A549 (cell line): ENCODE measurements around the gene SPIRE2. TPM values are rescaled to one million over a fixed set of nuclear protein-coding genes. Genes with fewer than 3 reads are reported as not detected.

Experiments used
- ATAC-seq, 2 experiments: fragments of 200-7000 bp in 1 of 2; fragments of >200 bp in 1 of 2; cut with Nextera tagmentation in 1 of 2; cut with Tn5 transposase in 1 of 2; 3 replicates each; pipeline versions ENCODE4 v1.8.0 to v1.9.1; 2018 to 2020; ENCODE audit warnings: mild to moderate bottlenecking in 1 of 2, moderate library complexity in 1 of 2
- CTCF ChIA-PET: fragments of 300-600 bp; sonication (Branson Sonifier 250); formaldehyde crosslinking; extraction: SDS; loops from one replicate; lab custom pipeline; 2021; ENCODE audit warnings: antibody characterized with exemption, inconsistent platforms; lab: Yijun Ruan, JAX
- POLR2A ChIA-PET: fragments of 350-600 bp; formaldehyde crosslinking; extraction: SDS; loops from one replicate; lab custom pipeline; 2021; ENCODE audit warnings: antibody characterized with exemption, inconsistent platforms; lab: Yijun Ruan, JAX
- DNase-seq, 2 experiments: peaks; one replicate each; pipeline versions ENCODE4 v3.0.0 to v3.0.0-alpha.2; 2011 to 2016; ENCODE audit warnings: low read depth in 1 of 2, low spot score in 1 of 2
- FAIRE-seq: peaks from 2 replicates; lab custom pipeline; 2011; peaks lifted over from hg19 to GRCh38; lab: Jason Lieb, UNC
- H3K27ac ChIP-seq, 2 experiments: fragments of >200 bp; sonication (Bioruptor Twin); formaldehyde crosslinking; 3 replicates each; pipeline ENCODE4 v1.5.1; 2016 to 2017
- H3K4me1 ChIP-seq: fragments of >200 bp; sonication (Bioruptor Twin); formaldehyde crosslinking; 3 replicates; pipeline ENCODE4 v1.6.1; 2016
- H3K4me2 ChIP-seq: fragments of >200 bp; sonication (Bioruptor Twin); formaldehyde crosslinking; 3 replicates; pipeline ENCODE4 v1.6.1; 2016
- H3K4me3 ChIP-seq: fragments of >200 bp; sonication (Bioruptor Twin); formaldehyde crosslinking; 3 replicates; pipeline ENCODE4 v1.5.1; 2016
- H3K9me3 ChIP-seq: fragments of >200 bp; sonication (Bioruptor Twin); formaldehyde crosslinking; 3 replicates; pipeline ENCODE4 v1.6.1; 2016
- BHLHE40 ChIP-seq: IDR thresholded peaks from 2 replicates; pipeline ENCODE4 v1.6.1; 2012; ENCODE audit warnings: low read depth, low read length, inconsistent platforms
- CBX2 ChIP-seq: fragments of 200-600 bp; sonication (generic); IDR thresholded peaks from 2 replicates; pipeline ENCODE4 v1.6.1; 2016; ENCODE audit warnings: low read depth, mild to moderate bottlenecking, borderline replicate concordance
- CBX8 ChIP-seq: fragments of 200-600 bp; sonication (generic); IDR thresholded peaks from 2 replicates; pipeline ENCODE4 v1.6.1; 2016
- CEBPB ChIP-seq, 2 experiments: fragments of >200 bp in 1 of 2; sonication (Bioruptor Twin) in 1 of 2; formaldehyde crosslinking in 1 of 2; IDR thresholded peaks; 2 replicates each; pipeline ENCODE4 v1.6.1; 2012 to 2016
- CHD2 ChIP-seq: fragments of 150-350 bp; IDR thresholded peaks from 2 replicates; pipeline ENCODE4 v1.6.1; 2014; ENCODE audit warnings: low read length; ENCODE audit not compliant: partially characterized antibody
- CHD4 ChIP-seq: fragments of 200-600 bp; sonication (generic); IDR thresholded peaks from 2 replicates; pipeline ENCODE4 v1.6.1; 2016; ENCODE audit warnings: antibody characterized with exemption, mild to moderate bottlenecking, borderline replicate concordance
- CTCF ChIP-seq: fragments of >200 bp; sonication (Bioruptor Twin); formaldehyde crosslinking; IDR thresholded peaks from 3 replicates; pipeline ENCODE4 v1.5.1; 2016
- E2F6 ChIP-seq: IDR thresholded peaks from 2 replicates; pipeline ENCODE4 v1.6.1; 2012; ENCODE audit warnings: low read depth, borderline replicate concordance
- EHMT2 ChIP-seq: fragments of 200-600 bp; sonication (generic); IDR thresholded peaks from 2 replicates; pipeline ENCODE4 v1.6.1; 2016; ENCODE audit warnings: antibody characterized with exemption, low read depth, mild to moderate bottlenecking, moderate library complexity
- EP300 ChIP-seq, 2 experiments: fragments of >200 bp; sonication (Bioruptor Twin); formaldehyde crosslinking; IDR thresholded peaks; 2 replicates in 1 of 2; 3 replicates in 1 of 2; pipeline ENCODE4 v1.6.1; 2016 to 2017
- FOSB ChIP-seq: fragments of 250-450 bp; sonication (Bioruptor Pico); IDR thresholded peaks from 2 replicates; pipeline ENCODE4 v1.5.0; 2020; ENCODE audit warnings: mild to moderate bottlenecking, moderate library complexity
- HDAC2 ChIP-seq: fragments of 200-600 bp; sonication (generic); IDR thresholded peaks from 2 replicates; pipeline ENCODE4 v1.6.1; 2016
- HEYL ChIP-seq: fragments of 250-450 bp; sonication (Bioruptor Pico); IDR thresholded peaks from 2 replicates; pipeline ENCODE4 v1.8.0; 2021; ENCODE audit warnings: mild to moderate bottlenecking, moderate library complexity
- HMGXB4 ChIP-seq: fragments of 250-450 bp; sonication (Bioruptor Pico); IDR thresholded peaks from 2 replicates; pipeline ENCODE4 v1.5.0; 2021; ENCODE audit warnings: mild to moderate bottlenecking, moderate library complexity, borderline replicate concordance
- JUNB ChIP-seq: fragments of >200 bp; sonication (Bioruptor Twin); formaldehyde crosslinking; IDR thresholded peaks from 2 replicates; pipeline ENCODE4 v1.6.1; 2016
- KDM1A ChIP-seq: fragments of 200-600 bp; sonication (generic); IDR thresholded peaks from 2 replicates; pipeline ENCODE4 v1.6.1; 2016; ENCODE audit warnings: low read depth, mild to moderate bottlenecking
- KDM5A ChIP-seq: fragments of 200-600 bp; sonication (generic); IDR thresholded peaks from 2 replicates; pipeline ENCODE4 v1.6.1; 2016; ENCODE audit warnings: antibody characterized with exemption, mild to moderate bottlenecking
- MYC ChIP-seq: IDR thresholded peaks from 2 replicates; pipeline ENCODE4 v1.6.1; 2012; ENCODE audit warnings: mild to moderate bottlenecking, inconsistent platforms, low read length, improper control_type of control experiment, borderline replicate concordance
- NFE2L2 ChIP-seq: fragments of 150-350 bp; conservative IDR thresholded peaks from 2 replicates; pipeline ENCODE4 v1.6.1; 2014; ENCODE audit warnings: low read length
- NPAS2 ChIP-seq: fragments of 250-450 bp; sonication (Bioruptor Pico); IDR thresholded peaks from 2 replicates; pipeline ENCODE4 v1.8.0; 2022; ENCODE audit warnings: mild to moderate bottlenecking, moderate library complexity, borderline replicate concordance
- NR3C1 ChIP-seq: fragments of >200 bp; sonication (Bioruptor Twin); formaldehyde crosslinking; IDR thresholded peaks from 3 replicates; pipeline ENCODE4 v1.6.1; 2017
- PHF8 ChIP-seq: fragments of 200-600 bp; sonication (generic); IDR thresholded peaks from 2 replicates; pipeline ENCODE4 v1.6.1; 2016; ENCODE audit warnings: low read depth, mild to moderate bottlenecking, antibody characterized with exemption, moderate library complexity, borderline replicate concordance
- RAD21 ChIP-seq, 2 experiments: fragments of >200 bp in 1 of 2; sonication (Bioruptor Twin) in 1 of 2; formaldehyde crosslinking in 1 of 2; IDR thresholded peaks in 1 of 2; conservative IDR thresholded peaks in 1 of 2; 2 replicates in 1 of 2; 3 replicates in 1 of 2; pipeline ENCODE4 v1.6.1; 2012 to 2018; ENCODE audit warnings: inconsistent platforms in 1 of 2
- RCOR1 ChIP-seq: fragments of 150-350 bp; IDR thresholded peaks from 2 replicates; pipeline ENCODE4 v1.6.1; 2014; ENCODE audit warnings: antibody characterized with exemption, low read length, low read depth
- RFX5 ChIP-seq: fragments of 450-650 bp; IDR thresholded peaks from 2 replicates; pipeline ENCODE4 v1.7.1; 2014; ENCODE audit warnings: antibody characterized with exemption, mild to moderate bottlenecking, moderate library complexity
- RNF2 ChIP-seq: fragments of 200-600 bp; sonication (generic); IDR thresholded peaks from 2 replicates; pipeline ENCODE4 v1.6.1; 2016; ENCODE audit warnings: low read depth, mild to moderate bottlenecking, antibody characterized with exemption, moderate library complexity, borderline replicate concordance
- ZC3H11A ChIP-seq: fragments of 450-650 bp; IDR thresholded peaks from 2 replicates; pipeline ENCODE4 v1.6.1; 2014; ENCODE audit warnings: antibody characterized with exemption, mild to moderate bottlenecking
- ZFP36 ChIP-seq: fragments of 450-650 bp; IDR thresholded peaks from 2 replicates; pipeline ENCODE4 v1.6.1; 2014; ENCODE audit warnings: borderline replicate concordance; ENCODE audit not compliant: partially characterized antibody
- WGBS: methylation state at CpG from one replicate; pipeline ENCODE4 v1.1.6; 2017; ENCODE audit errors: missing lambda C conversion rate; 5-methylcytosine and 5-hydroxymethylcytosine counted together
- polyA plus RNA-seq, 4 experiments: library from polyadenylated mRNA; depleted of rRNA in 3 of 4; stranded (reverse); fragments of >200 nt; fragmentation: RNase III in 1 of 4; extraction: RNeasy Plus Mini Kit Qiagen cat#74134 plus additional on column Dnase treatment in 1 of 4; gene quantifications; 2 replicates in 3 of 4; 3 replicates in 1 of 4; pipeline ENCODE4 v1.2.3, GENCODE V29; 2011 to 2017

The SPIRE2 gene
- polyA plus RNA-seq, 2 of the 4 experiments (the other 2 are of a cell fraction) = 6.0 to 9.9 TPM

GRCh38 chr16:89898201-89898967, 70.1 kb downstream of the SPIRE2 start:
- H3K4me3 ChIP-seq = no peak overlapping the region
- no peak overlapping the region for H3K4me2 ChIP-seq
- ChIA-PET CTCF (interaction anchor here (1.2 to 1.3 kb wide), 2 partner anchors 12 to 75 kb away, joined by 3 to 6 read pairs; no protein-coding TSS in a partner anchor), POLR2A (no interaction called here)
- no peaks in the 10 kb centered on the region for H3K9me3 ChIP-seq
- no peak for FAIRE-seq
- ATAC-seq = no peak
- H3K27ac ChIP-seq = no peak overlapping the region
- no peak for DNase-seq
- TF ChIP-seq MYC (no peak), NPAS2 (CRISPR knock-in tag) (no peak), RNF2 (no peak), HMGXB4 (CRISPR knock-in tag) (no peak)
- no peaks in the 10 kb centered on the region for H3K4me1 ChIP-seq
- 94% methylated on average over 36 of the region's 36 CpGs for WGBS

- no peak overlapping the region for H3K4me2 ChIP-seq
- CTCF ChIA-PET = interaction anchor here (1.3 to 1.9 kb wide), 2 partner anchors 10 to 73 kb away, joined by 3 to 10 read pairs; no protein-coding TSS in a partner anchor
- no peaks in the 10 kb centered on the region for H3K9me3 ChIP-seq
- no peak for FAIRE-seq
- H3K27ac ChIP-seq = no peak overlapping the region
- no peak for DNase-seq
- no peak overlapping the region for H3K4me3 ChIP-seq
- ATAC-seq = no peak
- TF ChIP-seq FOSB (CRISPR knock-in tag) = no peak
- no peak for TF ChIP-seq HDAC2
- no peak for TF ChIP-seq KDM5A
- no peak for TF ChIP-seq EP300 (IDR thresholded peaks at IDR 0.05)
- TF ChIP-seq E2F6 = no peak
- no peak for TF ChIP-seq RAD21 (conservative IDR thresholded peaks at IDR 0.05 in 1 of 2, IDR thresholded peaks at IDR 0.05 in 1 of 2)
- no peak for TF ChIP-seq RCOR1
- no peak for TF ChIP-seq CHD2
- no peak for TF ChIP-seq RFX5
- TF ChIP-seq ZFP36 = no peak
- no peak for TF ChIP-seq JUNB
- TF ChIP-seq BHLHE40 = no peak
- no peak for TF ChIP-seq NFE2L2
- TF ChIP-seq, all 56 proteins: peak for 0
- no peaks in the 10 kb centered on the region for H3K4me1 ChIP-seq
- 94% methylated on average over 20 of the region's 20 CpGs for WGBS
- POLR2A ChIA-PET = no interaction called here
These were observed 71.7 kb downstream of the SPIRE2 start for GRCh38 chr16:89899879-89900481.

GRCh38 chr16:89900885-89901284, 72.6 kb downstream of the SPIRE2 start:
- H3K27ac ChIP-seq = no peak overlapping the region
- TF ChIP-seq PHF8 (no peak), CHD2 (no peak), ZC3H11A (no peak), HDAC2 (no peak), EP300 (IDR thresholded peaks at IDR 0.05) (no peak), CEBPB (IDR thresholded peaks at IDR 0.05) (no peak), CBX2 (no peak), CTCF (no peak), CBX8 (no peak), CHD4 (no peak), KDM1A (no peak), BHLHE40 (no peak), RFX5 (no peak), ZFP36 (no peak), HEYL (CRISPR knock-in tag) (no peak), NR3C1 (no peak), JUNB (no peak), EHMT2 (no peak)
- no peaks in the 10 kb centered on the region for H3K4me1 ChIP-seq
- whole genome bisulfite sequencing = 96% methylated on average over 17 of the region's 17 CpGs
- FAIRE-seq (no peak), DNase-seq (no peak), ATAC-seq (no peak)
- ChIA-PET POLR2A (no interaction called here), CTCF (interaction anchor here (1.9 kb wide), 1 partner anchor 9 kb away, joined by 10 read pairs; no protein-coding TSS in a partner anchor)
- no peak overlapping the region for H3K4me2 ChIP-seq
- H3K9me3 ChIP-seq = no peaks in the 10 kb centered on the region
- no peak overlapping the region for H3K4me3 ChIP-seq
